Type B pancreatic cell (in vitro differentiated cells): ENCODE measurements around the gene SYCP2L. TPM values are rescaled to one million over a fixed set of nuclear protein-coding genes. Genes with fewer than 3 reads are reported as not detected.

ENCODE experiments used
- DNase-seq: peaks from one replicate; pipeline ENCODE4 v3.0.0; 2021; ENCODE audit warnings: mixed read lengths; ENCODE audit not compliant: unreplicated experiment; ENCODE audit errors: extremely low spot score
- H3K27ac Mint-ChIP-seq: 2 replicates; pipeline ENCODE4 v1.8.0; 2021; ENCODE audit warnings: mild to moderate bottlenecking, mixed read lengths
- H3K27me3 Mint-ChIP-seq: 2 replicates; pipeline ENCODE4 v1.8.0; 2021; ENCODE audit warnings: mixed read lengths
- H3K36me3 Mint-ChIP-seq: 2 replicates; pipeline ENCODE4 v1.8.0; 2021; ENCODE audit warnings: mixed read lengths
- H3K4me1 Mint-ChIP-seq: one replicate; pipeline ENCODE4 v1.8.0; 2021; ENCODE audit warnings: mixed read lengths; ENCODE audit not compliant: unreplicated experiment
- H3K4me3 Mint-ChIP-seq: 2 replicates; pipeline ENCODE4 v1.8.0; 2021; ENCODE audit warnings: mild to moderate bottlenecking, mixed read lengths
- H3K9me3 Mint-ChIP-seq: 2 replicates; pipeline ENCODE4 v1.8.0; 2021; ENCODE audit warnings: mixed read lengths
- CTCF ChIP-seq: fragments of 200-600 bp; sonication (generic); conservative IDR thresholded peaks from 2 replicates; pipeline ENCODE4 v1.5.0; 2021; ENCODE audit warnings: antibody characterized with exemption, mild to moderate bottlenecking
- long read RNA-seq: library from polyadenylated mRNA; unstranded; transcript quantifications from one replicate; pipeline ENCODE4 v2.0.0, GENCODE V29; 2020
- total RNA-seq: library from RNA; stranded (reverse); gene quantifications from 2 replicates; pipeline ENCODE4 v1.2.1, GENCODE V29; 2021; ENCODE audit warnings: low replicate concordance

Gene SYCP2L
- 4.9 and 6.9 TPM in 2 replicates for total RNA-seq
- long read RNA-seq, partial matches to known transcripts = 1 of 4 reads
- long read RNA-seq, other reads (novel, unspliced or antisense) = 3 of 4 reads

DNA sequence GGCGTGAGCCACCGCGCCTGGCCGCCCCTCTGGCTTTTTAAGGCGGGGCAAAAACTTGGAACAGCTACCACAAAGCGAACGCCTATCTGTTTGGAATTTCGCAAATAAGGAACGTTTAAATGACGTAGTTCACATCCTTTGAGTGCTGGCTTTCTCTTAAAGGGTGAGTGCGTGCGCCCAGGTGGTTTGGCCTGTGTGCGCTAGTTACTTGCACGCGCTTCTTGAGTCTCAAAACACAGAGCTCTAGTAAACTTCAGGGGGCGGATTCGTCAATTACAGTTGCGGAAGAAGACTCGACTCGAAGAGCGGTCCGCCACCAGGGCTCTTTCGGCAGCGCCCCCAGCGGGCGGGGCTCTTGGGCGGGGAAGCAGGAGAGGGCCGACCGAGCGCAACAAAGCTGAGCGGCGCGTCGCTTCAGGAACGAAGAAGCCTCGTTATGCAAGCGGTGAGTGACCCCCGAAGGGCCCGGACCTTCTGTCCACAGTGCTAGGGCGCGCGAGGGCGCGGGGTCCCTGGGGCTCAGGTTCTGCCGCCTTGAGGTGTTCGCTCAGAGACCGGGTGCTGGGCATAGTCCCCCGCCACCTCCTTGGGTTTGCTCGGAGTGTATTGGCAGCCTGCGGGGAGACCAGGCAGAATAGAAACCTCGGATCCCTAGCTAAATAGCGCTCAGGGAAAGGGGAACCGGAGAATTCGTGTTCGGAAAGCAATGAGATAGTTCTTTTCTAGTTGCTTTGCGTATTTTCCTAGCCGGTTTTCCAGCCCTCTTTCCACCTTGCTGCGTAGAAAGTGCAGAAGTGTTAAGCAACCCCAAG, at the start of gene SYCP2L:
SYCP2L (plus strand) TSS at position 362 of the 812 bp plus-strand sequence; CDS start at position 437, 75 bp downstream.
- DNase-seq = no peak
- Mint-ChIP-seq H3K4me1 (peaks cover 12% of the 10 kb centered on the region), H3K27ac (peak within 1 kb of the TSS; percentile 96), H3K9me3 (peaks cover 10% of the 10 kb centered on the region), H3K27me3 (peaks cover 46% of the 10 kb centered on the region), H3K4me3 (peak within 1 kb of the TSS; percentile 98), H3K36me3 (peaks cover 12% of the 10 kb centered on the region)
- TF ChIP-seq CTCF = peak; percentile 79

DNA sequence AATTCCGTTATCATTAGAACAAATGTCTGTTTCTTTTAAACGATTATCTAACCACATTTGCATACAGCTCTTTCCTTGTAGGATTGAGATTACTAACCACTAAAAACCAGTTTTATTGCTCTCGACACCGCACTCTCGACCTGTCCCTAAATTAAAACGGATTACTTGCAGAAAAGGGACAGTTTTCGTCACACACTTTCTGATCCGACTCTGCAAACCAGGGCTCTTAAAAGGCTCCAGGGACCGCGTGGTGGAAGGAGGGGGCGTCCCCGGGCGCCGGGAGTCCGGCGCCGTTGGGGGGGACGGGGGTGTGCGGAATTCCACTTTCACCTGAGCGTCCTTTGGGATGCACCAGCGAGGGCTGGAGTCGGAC, 49.2 kb upstream of the SYCP2L start:
- H3K4me3 Mint-ChIP-seq = peak overlapping the region; percentile 90

DNA sequence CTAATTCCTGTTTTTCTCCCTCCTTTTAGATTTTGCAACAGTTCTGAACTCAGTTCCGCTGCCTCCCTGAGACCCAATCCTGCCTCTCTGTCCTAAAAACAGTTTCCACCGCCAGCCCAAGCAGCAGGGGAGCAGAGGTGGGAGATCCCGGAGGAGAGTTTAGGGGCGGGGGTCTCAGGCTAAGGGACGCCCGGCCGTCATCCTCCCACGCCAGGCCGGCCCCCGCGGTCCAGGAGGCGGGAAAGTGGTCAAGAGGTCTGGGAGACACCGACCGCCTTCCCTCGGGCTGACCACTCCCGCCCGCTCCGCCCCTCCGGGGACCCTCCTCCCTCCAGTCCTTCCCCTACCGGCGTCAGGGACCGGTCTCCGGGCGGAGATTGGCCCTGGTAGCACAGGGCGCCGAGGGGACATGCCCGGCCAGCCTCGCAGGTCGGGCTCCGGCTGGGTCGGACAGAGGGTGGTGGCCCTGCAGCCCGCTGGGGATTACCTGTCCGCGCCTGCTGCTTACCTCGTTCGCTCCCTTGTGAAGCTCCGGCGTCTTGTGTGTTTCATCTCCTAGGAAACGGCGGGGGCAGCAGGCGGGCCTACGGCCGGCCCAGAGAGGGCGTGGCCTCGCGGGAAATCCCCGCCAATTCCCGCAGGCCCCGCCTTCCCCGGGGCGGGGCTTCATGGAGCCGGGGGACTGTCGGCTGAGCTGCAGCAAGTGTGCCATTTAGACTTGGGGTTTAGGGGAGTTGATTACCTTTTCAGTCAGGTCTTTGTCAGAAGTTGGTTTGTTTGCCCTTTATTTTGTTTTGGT, 48.7 kb upstream of the SYCP2L start, which contains the start of gene MAK:
MAK (minus strand) TSS at position 545 of the 799 bp plus-strand sequence. CDS start 7,891 bp downstream, outside the sequence.
- Mint-ChIP-seq H3K9me3 (no peaks in the 10 kb centered on the region), H3K4me3 (peak within 1 kb of the TSS; percentile 90), H3K4me1 (no peaks in the 10 kb centered on the region), H3K27ac (peak within 1 kb of the TSS; percentile 60), H3K27me3 (peaks cover 52% of the 10 kb centered on the region), H3K36me3 (no peaks in the 10 kb centered on the region)
- no peak for TF ChIP-seq CTCF
- peak; percentile 90 for DNase-seq

More for the DNA sequence above, 49.2 kb upstream of the SYCP2L start:
- TF ChIP-seq CTCF = no peak
- Mint-ChIP-seq H3K27me3 (peaks cover 52% of the 10 kb centered on the region), H3K4me1 (no peaks in the 10 kb centered on the region), H3K27ac (peak overlapping the region; percentile 60), H3K36me3 (no peaks in the 10 kb centered on the region), H3K9me3 (no peaks in the 10 kb centered on the region)
- no peak for DNase-seq

- TF ChIP-seq CTCF = no peak
- Mint-ChIP-seq H3K4me3 (peak overlapping the region; percentile 90), H3K4me1 (no peaks in the 10 kb centered on the region), H3K27me3 (peaks cover 55% of the 10 kb centered on the region), H3K27ac (peak overlapping the region; percentile 60), H3K36me3 (no peaks in the 10 kb centered on the region), H3K9me3 (no peaks in the 10 kb centered on the region)
- DNase-seq = no peak
Measured at GRCh38 chr6:10838794-10839333, 48.0 kb upstream of the SYCP2L start.

GRCh38 chr6:10843554-10843953, 43.3 kb upstream of the SYCP2L start:
- Mint-ChIP-seq H3K9me3 (no peaks in the 10 kb centered on the region), H3K36me3 (no peaks in the 10 kb centered on the region), H3K4me3 (no peak overlapping the region), H3K27me3 (peaks cover 27% of the 10 kb centered on the region), H3K27ac (no peak overlapping the region), H3K4me1 (no peaks in the 10 kb centered on the region)
- TF ChIP-seq CTCF = no peak
- no peak for DNase-seq
